Ovary (tissue), 10 donors: ENCODE measurements around the gene TSSK2. TPM values are rescaled to one million over a fixed set of nuclear protein-coding genes. Genes with fewer than 3 reads are reported as not detected.
A peak's percentile ranks its signal among the peaks of the same experiment; 100 is the strongest.
"Not testable (repeated sequence)": the region's sequence is repeated elsewhere in the genome, so short reads cannot be mapped to it uniquely, and the experiment has no call there.

Source experiments
- DNase-seq, 5 donors: peaks; one replicate each; pipeline ENCODE4 v3.0.0-alpha.2; 2019 to 2020
- H3K27ac ChIP-seq, 2 donors: fragments of 200-600 bp; one replicate each; pipeline versions ENCODE4 v1.5.1 to v1.8.0; 2019 to 2022
- H3K27me3 ChIP-seq: fragments of 200-600 bp; one replicate; pipeline ENCODE4 v1.8.0; 2022
- H3K36me3 ChIP-seq: fragments of 200-600 bp; sonication (generic); one replicate; pipeline ENCODE4 v1.5.1; 2019
- H3K4me1 ChIP-seq: one replicate; pipeline ENCODE4 v1.8.1; 2013; ENCODE audit warnings: mild to moderate bottlenecking, moderate library complexity; ENCODE audit not compliant: insufficient read depth
- H3K4me3 ChIP-seq: fragments of 200-600 bp; sonication (generic); one replicate; pipeline ENCODE4 v1.5.1; 2017
- H3K9me3 ChIP-seq, 2 donors: fragments of 200-600 bp in 1 of 2; sonication (generic) in 1 of 2; one replicate each; pipeline versions ENCODE4 v1.5.1 to v1.8.1; 2013 to 2019; ENCODE audit warnings: mild to moderate bottlenecking in 1 of 2, moderate library complexity in 1 of 2
- CTCF ChIP-seq, 3 donors: fragments of 450-650 bp in 2 of 3; fragments of 200-600 bp in 1 of 3; IDR thresholded peaks; one replicate each; pipeline versions ENCODE4 v1.5.1 to v1.8.0; 2016 to 2022; ENCODE audit warnings: antibody characterized with exemption in 3 of 3, mild to moderate bottlenecking in 1 of 3
- EP300 ChIP-seq: sonication (generic); formaldehyde crosslinking; IDR thresholded peaks from one replicate; pipeline ENCODE4 v1.6.1; 2017; ENCODE audit warnings: antibody characterized with exemption
- POLR2A ChIP-seq: fragments of 450-650 bp; IDR thresholded peaks from one replicate; pipeline ENCODE4 v1.6.1; 2017; ENCODE audit warnings: antibody characterized with exemption, mild to moderate bottlenecking, moderate library complexity
- WGBS, 3 donors: extraction: QIAGEN DNeasy Blood & Tissue Kit in 1 of 3; methylation state at CpG; one replicate each; pipeline versions ENCODE4 v1.1.5 to v1.1.7; 2013 to 2017; 5-methylcytosine and 5-hydroxymethylcytosine counted together
- intact Hi-C, 4 donors: fragments of 100-400 bp; cut with DNase I; formaldehyde crosslinking; loops; one replicate each; pipeline versions ENCODE4 v1.11.0 to v1.15.1; 2022 to 2023
- long read RNA-seq, 3 donors: library from polyadenylated mRNA in 2 of 3; unstranded in 2 of 3; transcript quantifications; one replicate each; pipeline ENCODE4 v2.0.0 and lab custom pipeline, GENCODE V29; 2021 to 2026
- polyA plus RNA-seq, 2 donors: library from polyadenylated mRNA; stranded (reverse); fragments of 200-250 nt in 1 of 2; fragments of 350-450 nt in 1 of 2; fragmentation: Illumina TruSeq in 1 of 2; extraction: RNeasy Lipid Tissue Mini Kit (QIAGEN cat#74804) in 1 of 2; gene quantifications; one replicate each; pipeline ENCODE4 v1.2.3, GENCODE V29; 2013 to 2014
- total RNA-seq, 7 donors: library from RNA; depleted of rRNA in 2 of 7; stranded (reverse); fragments of >200 nt in 2 of 7; fragmentation: NEBNext Ultra II Directional in 3 of 7; extraction: Animal tissue kit (Norgen Biotek cat#: 25700) in 3 of 7; gene quantifications; one replicate each; pipeline versions ENCODE4 v1.1.0 to v1.2.4, GENCODE V29; 2016 to 2023
- donor health status: DM: no; HTN: no; CAD: no; lungs with moderate emphysema.
- donor health status: DM: no; HTN: no; CAD: no.
- donor health status: Bipolar disorder and iron deficiency.
- donor health status: DM: yes; HTN: yes; CAD: no.
- donor health status: DM: no; HTN: no; CAD: no.
- donor health status: DM: yes; HTN: yes; CAD: no.

Gene TSSK2
- total RNA-seq (not detected), polyA plus RNA-seq (under 1 TPM in 1 of 2 donors, not detected in 1; 0.05 TPM)
- long read RNA-seq, donor 1: 0 reads
- long read RNA-seq, donor 2, partial matches to known transcripts: 0 of 3 reads
- long read RNA-seq, donor 2, other reads (novel, unspliced or antisense): 0 of 3 reads
- long read RNA-seq, donor 3: 0 reads

- WGBS, 3 donors: 84 to 88% (median 85%) methylated on average over 27 of the region's 27 CpGs
- no peak within 1 kb of the TSS for H3K27ac ChIP-seq
- H3K27me3 ChIP-seq: no peaks in the 10 kb centered on the region
These were observed at the start of gene TSSK2 for GRCh38 chr22:19130959-19131684. Gene TSSK2, plus strand, starts transcription at chr22:19131308. Its CDS starts 92 bp downstream, at chr22:19131400.

GRCh38 chr22:19081351-19081750, 49.8 kb upstream of the TSSK2 start:
- H3K27me3 ChIP-seq: no peaks in the 10 kb centered on the region
- no peaks in the 10 kb centered on the region for H3K36me3 ChIP-seq
- WGBS, 3 donors: 55 to 71% (median 66%) methylated on average over 3 of the region's 3 CpGs
- intact Hi-C loops: no loop called here
- H3K27ac ChIP-seq: no peak overlapping the region
- no peaks in the 10 kb centered on the region for H3K4me1 ChIP-seq
- TF ChIP-seq EP300 (no peak), CTCF (IDR thresholded peaks at IDR 0.05) (no peak), POLR2A (no peak)
- H3K9me3 ChIP-seq: no peaks in the 10 kb centered on the region
- DNase-seq: no peak
- no peak overlapping the region for H3K4me3 ChIP-seq

More at GRCh38 chr22:19130959-19131684, at the start of gene TSSK2:
- Histone ChIP-seq H3K4me3 (no peak within 1 kb of the TSS), H3K36me3 (no peaks in the 10 kb centered on the region), H3K9me3 (no peaks in the 10 kb centered on the region), H3K4me1 (no peaks in the 10 kb centered on the region)
- DNase-seq: peak in 1 of 5 donors; percentile 29
- TF ChIP-seq EP300 (no peak), CTCF (IDR thresholded peaks at IDR 0.05) (no peak), POLR2A (no peak)
- intact Hi-C loops: no loop called here

GRCh38 chr22:19082101-19082500, 49.0 kb upstream of the TSSK2 start:
- intact Hi-C loops: no loop called here
- H3K9me3 ChIP-seq: no peaks in the 10 kb centered on the region
- H3K27ac ChIP-seq: no peak overlapping the region
- H3K36me3 ChIP-seq: no peaks in the 10 kb centered on the region
- 62 to 74% (median 70%) methylated on average over 3 of the region's 3 CpGs for WGBS, 3 donors
- DNase-seq: no peak
- no peak overlapping the region for H3K4me3 ChIP-seq
- H3K27me3 ChIP-seq: no peaks in the 10 kb centered on the region
- TF ChIP-seq EP300 (no peak), CTCF (IDR thresholded peaks at IDR 0.05) (no peak), POLR2A (no peak)
- no peaks in the 10 kb centered on the region for H3K4me1 ChIP-seq

GRCh38 chr22:19082793-19083192, 48.3 kb upstream of the TSSK2 start:
- Histone ChIP-seq H3K4me1 (no peaks in the 10 kb centered on the region), H3K9me3 (no peaks in the 10 kb centered on the region), H3K27ac (no peak overlapping the region), H3K27me3 (no peaks in the 10 kb centered on the region), H3K36me3 (no peaks in the 10 kb centered on the region), H3K4me3 (no peak overlapping the region)
- DNase-seq: no peak
- intact Hi-C loops: no loop called here
- 88 to 96% (median 95%) methylated on average over 13 of the region's 13 CpGs for WGBS, 3 donors
- TF ChIP-seq CTCF (IDR thresholded peaks at IDR 0.05): no peak
- no peak for TF ChIP-seq POLR2A
- no peak for TF ChIP-seq EP300

GRCh38 chr22:19084126-19084525, 47.0 kb upstream of the TSSK2 start:
- H3K27ac ChIP-seq, H3K4me1 ChIP-seq, DNase-seq, H3K27me3 ChIP-seq, H3K9me3 ChIP-seq, H3K36me3 ChIP-seq, intact Hi-C loops, H3K4me3 ChIP-seq: not testable (repeated sequence)
- WGBS, 3 donors: 94 to 99% (median 97%) methylated on average over 19 to 30 of the region's 30 CpGs

GRCh38 chr22:19084586-19084985, 46.5 kb upstream of the TSSK2 start:
- intact Hi-C loops, H3K9me3 ChIP-seq, H3K27me3 ChIP-seq, H3K27ac ChIP-seq, H3K4me3 ChIP-seq, H3K4me1 ChIP-seq, H3K36me3 ChIP-seq, DNase-seq: not testable (repeated sequence)
- WGBS, 3 donors: 92 to 96% (median 94%) methylated on average over 5 to 27 of the region's 32 CpGs
